HL-60/S4 treated with retinoic acid at 250 ng/mL for 4 days and 3 days (cell line): ENCODE data around the gene AASS.
"Not testable (repeated sequence)": the region's sequence is repeated elsewhere in the genome, so short reads cannot be mapped to it uniquely, and the experiment has no call there.

Experiments used
- in situ Hi-C: fragments of 300-500 bp; cut with MboI; formaldehyde crosslinking; loops from 2 replicates; pipeline ENCODE4 v1.7.0; 2022; ENCODE audit warnings: low sequenced_read_pairs

AASS gene

DNA sequence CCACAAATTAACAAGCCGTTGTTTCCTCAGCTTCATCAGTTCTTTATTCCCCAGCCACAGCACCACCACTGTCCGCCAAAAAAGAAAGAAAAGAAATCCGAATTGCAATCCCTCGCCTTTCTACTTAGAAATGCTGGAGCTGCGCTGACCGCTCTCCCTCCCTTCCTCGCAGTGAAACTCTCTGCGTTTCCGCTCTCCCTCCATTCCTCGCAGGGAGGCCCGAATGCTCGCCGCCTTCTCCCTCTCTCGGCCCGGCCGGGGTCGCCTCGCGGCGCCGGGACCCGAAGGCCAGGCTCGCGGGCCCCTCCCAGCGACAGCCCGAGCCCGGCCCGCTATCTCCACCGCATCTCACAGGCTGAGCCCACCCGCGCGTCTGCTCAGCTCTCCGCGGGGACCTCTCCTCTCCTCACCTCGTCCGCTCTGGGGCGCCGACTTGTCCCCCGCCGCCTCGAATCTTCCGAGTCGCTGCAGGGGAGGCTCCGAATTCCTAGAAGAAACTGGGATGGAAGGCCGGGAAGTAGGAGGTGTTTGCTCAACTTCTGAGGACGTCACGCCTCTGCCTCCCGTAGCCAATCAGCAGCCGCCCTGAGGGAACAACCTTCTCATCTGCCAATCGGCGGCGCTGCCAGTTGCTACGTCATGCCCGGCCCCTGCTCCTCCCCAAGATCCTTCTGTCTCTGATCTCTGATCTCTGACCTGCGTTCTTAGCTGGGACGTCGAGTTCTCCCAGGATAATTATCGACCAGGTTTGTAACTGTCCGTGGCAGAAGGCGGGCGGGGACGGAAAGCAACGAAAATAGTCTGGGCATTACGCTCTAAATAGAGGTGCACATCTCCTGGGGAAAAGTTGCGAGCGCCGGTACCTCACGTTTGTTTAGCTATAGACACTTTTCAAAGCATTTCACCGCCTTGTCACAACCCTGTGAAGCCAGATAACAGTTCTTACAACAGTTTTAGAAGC is at the start of gene AASS:
Gene AASS, minus strand, starts transcription at position 499 of the 961 bp plus-strand sequence. CDS start 10,523 bp downstream, outside the sequence.
- in situ Hi-C loops = no loop called here

- in situ Hi-C loops = no loop called here
These were observed 44.7 kb upstream of the AASS start for GRCh38 chr7:122188785-122189184.

DNA sequence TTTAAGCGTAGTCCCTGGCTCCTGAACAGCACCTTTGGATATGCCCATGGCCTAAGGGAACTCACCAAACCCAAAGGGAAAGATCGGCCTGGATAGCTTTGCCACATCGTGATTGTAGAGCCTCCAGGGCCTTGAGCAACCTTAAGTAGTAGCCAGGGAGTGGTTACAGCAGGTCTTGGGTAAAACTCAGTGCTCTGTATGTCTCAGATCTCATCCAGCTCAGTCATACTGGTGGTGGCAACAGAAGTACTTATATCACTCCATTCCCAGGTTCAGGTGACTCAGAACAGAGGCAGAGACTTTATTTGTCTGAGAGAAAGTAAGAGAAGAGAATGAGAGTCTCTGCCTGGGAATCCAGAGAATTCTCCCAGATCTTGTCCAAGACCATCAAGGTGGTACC is 39.1 kb upstream of the AASS start:
- in situ Hi-C loops = no loop called here

DNA sequence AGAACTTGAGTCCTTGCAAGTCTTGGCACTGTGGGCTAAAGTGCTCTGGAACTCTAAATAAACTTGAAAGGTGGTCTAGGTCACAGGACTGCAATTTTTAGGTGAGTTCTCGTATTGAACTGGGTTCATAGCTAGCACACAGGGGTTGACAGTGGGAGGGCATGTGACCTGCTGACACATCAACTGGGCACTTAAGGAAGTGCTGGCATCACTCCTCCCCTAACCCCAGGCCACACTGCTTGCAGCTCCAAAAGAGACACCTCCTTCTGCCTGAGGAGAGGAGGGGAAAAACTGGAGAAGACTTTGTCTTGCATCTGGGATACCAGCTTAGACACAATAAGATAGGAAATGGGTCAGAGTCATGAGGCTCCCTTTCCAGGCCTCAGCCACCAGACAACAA is 38.0 kb upstream of the AASS start:
- in situ Hi-C loops = no loop called here

DNA sequence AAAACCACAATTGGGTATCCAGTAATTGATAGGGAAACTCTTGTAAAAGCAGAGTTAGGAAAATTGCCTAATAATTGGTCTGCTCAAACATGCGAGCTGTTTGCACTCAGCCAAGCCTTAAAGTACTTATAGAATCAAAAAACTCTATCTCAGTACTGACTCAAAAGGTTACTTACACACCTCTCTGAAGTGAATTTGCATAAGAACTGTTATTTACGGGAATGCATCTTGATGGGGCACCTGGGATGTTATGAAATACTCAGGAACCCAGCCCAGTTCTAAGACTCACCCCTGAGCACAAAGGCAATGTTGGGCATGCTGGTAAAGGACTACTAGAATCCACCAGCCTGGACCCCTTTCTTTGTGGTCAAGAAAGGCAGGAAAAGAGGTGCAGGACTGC is 28.1 kb upstream of the AASS start:
- in situ Hi-C loops = not testable (repeated sequence)

GRCh38 chr7:122166740-122167139 is 22.7 kb upstream of the AASS start:
- in situ Hi-C loops = no loop called here

DNA sequence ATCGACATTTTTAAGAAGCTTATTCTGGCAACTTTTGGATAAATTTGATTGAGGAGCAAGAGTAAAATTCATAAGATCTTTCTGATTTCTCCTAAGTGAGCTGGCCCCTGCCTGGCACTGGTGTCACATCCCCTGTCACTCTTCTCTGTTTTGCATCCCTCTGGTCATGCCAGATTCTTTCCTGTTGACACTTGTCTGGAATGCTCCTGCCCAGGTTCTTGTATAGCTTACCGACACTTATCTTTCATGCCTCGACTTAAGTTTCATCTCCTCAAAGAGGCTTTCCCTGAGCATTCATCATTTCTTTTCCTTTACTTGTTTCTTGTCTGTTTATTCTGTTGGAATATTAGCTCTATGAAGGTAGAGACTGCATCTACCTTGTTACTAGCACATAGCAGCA is 22.2 kb upstream of the AASS start:
- in situ Hi-C loops = no loop called here

DNA sequence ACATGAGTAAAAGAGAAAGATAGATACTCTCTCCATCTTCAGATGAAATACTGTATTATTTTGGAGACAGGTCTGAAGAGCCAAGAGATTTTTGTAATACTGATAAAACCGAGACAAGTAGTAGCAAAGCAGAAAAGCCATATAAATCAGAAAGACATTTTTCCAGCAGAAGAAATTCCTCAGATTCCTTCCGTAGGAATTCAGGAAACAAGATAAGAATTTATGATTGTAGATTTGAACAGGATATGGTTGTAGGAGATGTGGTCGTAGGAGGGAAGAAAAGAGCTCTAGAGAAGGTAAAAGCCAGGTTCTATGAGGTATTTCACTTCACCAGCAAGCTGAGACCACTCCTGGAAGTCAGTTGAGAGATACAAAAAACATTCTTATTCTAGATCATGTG is 17.6 kb upstream of the AASS start:
- in situ Hi-C loops = no loop called here

GRCh38 chr7:122155566-122155965 is 11.5 kb upstream of the AASS start:
- in situ Hi-C loops = no loop called here

GRCh38 chr7:122148878-122149277 is 4.8 kb upstream of the AASS start:
- in situ Hi-C loops = no loop called here

DNA sequence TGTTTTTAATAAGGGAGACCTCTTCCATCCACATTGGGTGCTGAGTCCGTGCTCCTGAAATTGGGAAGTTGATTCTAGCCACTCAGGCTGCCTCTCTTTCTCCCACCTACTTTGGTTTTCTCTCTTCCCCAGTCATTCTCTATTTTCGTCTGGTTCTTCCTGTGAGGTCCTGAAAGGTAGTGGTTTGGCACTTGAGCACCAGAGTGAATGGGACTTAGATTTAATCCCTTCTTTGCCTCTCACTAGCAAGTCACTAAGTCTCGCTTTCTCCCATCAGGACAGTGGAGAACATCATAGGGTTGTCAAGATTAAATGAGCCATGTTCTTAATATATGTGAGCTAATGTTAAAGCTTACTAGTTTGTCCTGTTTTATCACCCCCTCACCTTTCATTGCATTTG is 4.0 kb upstream of the AASS start:
- in situ Hi-C loops = no loop called here

DNA sequence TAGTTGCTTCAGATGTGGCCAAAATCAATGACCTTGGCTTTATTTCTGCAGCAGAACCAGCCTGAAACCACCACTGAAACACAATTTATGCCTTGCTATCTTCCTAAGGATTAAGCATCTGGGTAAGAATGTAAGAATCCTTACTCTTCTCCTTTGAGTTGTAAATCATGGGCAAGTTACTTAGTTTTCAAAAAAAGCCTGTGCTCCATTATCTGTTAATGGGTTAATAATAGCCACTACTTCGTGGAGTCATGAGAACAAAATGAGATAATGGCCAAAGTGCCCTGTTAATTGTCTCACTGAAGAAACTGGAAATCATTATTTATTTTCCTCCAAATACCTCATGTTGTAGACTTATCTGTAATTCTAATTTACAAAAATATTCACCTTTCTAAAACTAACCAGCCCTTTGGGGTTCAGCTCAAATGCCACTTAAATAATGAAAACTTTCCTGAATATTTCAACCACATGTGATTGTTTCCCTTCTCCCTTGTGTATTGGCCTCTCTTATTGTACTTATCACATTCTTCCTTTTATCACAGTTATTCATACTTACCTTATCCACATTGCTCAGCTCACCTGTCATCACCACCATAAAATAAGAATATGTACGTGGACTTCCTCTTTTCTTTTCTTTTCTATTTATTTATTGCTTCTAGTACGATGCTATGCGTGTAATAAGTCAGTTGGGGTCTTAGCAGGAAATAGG is 2.0 kb upstream of the AASS start:
- in situ Hi-C loops = no loop called here

DNA sequence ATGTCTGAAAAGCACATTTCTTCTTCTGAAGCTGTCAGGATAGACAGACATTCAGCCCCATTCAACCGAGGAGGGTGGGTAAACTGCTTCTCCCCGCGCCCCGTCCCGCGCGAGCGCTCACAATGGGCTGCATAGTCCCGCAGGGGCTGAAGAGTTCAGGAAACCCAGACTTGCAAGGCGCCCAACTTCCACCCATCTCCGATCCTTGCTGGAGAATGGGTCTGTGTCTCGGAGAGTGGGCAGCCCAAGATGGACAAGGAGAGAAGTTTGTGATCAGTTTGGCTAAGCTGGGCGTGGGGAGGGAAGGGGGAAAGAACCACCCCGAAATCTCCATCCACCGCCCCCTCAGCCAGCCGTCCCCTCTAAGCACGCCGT is 686 bp downstream of the AASS start:
- in situ Hi-C loops = no loop called here

- in situ Hi-C loops = no loop called here
These were observed 3.1 kb downstream of the AASS start for GRCh38 chr7:122140918-122141317.

GRCh38 chr7:122137251-122138077 is 6.6 kb downstream of the AASS start:
- in situ Hi-C loops = no loop called here

DNA sequence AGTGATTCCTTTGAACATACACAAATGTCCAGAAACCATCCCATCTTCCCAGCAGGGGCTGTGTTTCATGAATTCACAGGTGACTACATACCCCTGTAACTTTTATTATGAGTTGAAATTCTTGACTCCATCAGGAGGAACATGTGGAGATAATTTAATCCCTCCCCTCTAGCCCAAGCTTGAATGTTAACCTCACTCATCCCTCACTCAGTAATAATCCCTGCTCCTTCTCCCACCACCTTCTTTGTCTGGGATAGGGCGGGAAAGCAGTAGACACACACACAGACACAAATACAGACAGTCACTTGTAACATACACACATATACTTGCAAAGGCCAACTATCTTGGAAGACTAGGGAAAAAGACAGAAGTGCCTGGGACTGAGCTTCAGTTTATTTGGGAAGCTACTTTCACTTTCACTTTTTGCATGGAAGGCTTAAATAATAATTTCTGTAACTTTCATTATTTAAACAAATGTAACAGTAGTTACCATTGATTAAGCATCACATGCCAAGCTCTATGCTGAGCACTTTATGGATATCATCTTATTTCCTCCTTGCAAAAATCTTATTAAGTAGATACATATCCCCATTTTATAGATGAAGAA is 7.3 kb downstream of the AASS start:
- in situ Hi-C loops = no loop called here

DNA sequence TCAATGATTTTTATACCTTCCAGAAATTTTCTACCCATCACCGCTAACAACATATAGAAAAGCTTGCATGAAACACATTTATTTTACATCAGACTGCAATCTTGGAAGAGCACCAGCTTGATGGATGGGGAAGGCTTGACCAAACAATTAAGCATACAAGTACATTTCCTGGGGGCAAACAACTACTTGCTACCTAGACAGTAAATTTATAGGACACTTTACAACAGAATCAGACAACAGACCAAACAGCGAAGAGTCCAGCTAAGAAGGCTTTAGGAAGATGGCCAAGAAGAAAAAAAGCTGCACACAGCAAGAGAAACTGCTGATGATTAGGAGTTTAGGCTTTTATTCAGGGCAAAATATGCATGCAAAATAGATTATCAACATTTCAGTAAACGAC is 8.0 kb downstream of the AASS start:
- in situ Hi-C loops = no loop called here

GRCh38 chr7:122135275-122135674 is 8.8 kb downstream of the AASS start:
- in situ Hi-C loops = no loop called here

DNA sequence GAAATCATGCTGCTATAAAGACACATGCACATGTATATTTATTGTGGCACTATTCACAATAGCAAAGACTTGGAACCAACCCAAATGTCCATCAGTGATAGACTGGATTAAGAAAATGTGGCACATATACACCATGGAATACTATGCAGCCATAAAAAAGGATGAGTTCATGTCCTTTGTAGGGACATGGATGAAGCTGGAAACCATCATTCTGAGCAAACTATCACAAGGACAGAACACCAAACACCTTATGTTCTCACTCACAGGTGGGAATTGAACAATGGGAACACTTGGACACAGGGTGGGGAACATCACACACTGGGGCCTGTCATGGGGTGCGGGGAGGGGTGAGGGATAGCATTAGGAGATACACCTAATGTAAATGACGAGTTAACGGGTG is 9.3 kb downstream of the AASS start:
- in situ Hi-C loops = not testable (repeated sequence)

DNA sequence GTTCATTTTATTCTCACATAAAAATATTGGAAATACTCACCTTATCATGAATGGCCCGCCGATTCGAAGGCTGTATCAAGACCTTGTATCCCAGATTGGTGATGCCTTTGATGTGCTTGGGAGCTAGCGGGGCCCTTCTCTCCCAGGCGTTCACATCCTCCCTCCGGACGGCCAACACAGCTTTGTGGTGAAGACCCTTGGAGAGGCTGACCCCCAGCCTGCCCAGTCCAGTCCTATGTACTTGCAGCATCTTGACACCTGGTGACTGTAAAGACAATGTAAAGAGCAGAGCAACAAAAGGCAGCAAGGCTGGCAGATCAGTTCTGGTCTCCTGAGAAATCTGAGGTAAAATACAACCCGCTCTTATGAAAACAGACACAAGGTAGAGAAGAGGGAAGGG is 10.6 kb downstream of the AASS start:
- in situ Hi-C loops = no loop called here

- in situ Hi-C loops = no loop called here
These were observed 11.7 kb downstream of the AASS start for GRCh38 chr7:122132341-122132740.
